ENCODE data around the gene DOK4.

GRCh38 chr16:57447186-57447962 lies 38.9 kb downstream of the DOK4 start, which contains the start of the genes CIAPIN1 and COQ9:
- TF ChIP-seq POLR2A (IDR thresholded peaks at IDR 0.05), result peak; percentile 61 to 75
- peak in 1 of 5 experiments; percentile 44 for TF ChIP-seq CTCF (IDR thresholded peaks at IDR 0.05)

All from tibial nerve (tissue), 3 donors.